ENCODE data around the gene HOXB1.
"Not testable (repeated sequence)": the region's sequence is repeated elsewhere in the genome, so short reads cannot be mapped to it uniquely, and the experiment has no call there.

Gene HOXB1

DNA sequence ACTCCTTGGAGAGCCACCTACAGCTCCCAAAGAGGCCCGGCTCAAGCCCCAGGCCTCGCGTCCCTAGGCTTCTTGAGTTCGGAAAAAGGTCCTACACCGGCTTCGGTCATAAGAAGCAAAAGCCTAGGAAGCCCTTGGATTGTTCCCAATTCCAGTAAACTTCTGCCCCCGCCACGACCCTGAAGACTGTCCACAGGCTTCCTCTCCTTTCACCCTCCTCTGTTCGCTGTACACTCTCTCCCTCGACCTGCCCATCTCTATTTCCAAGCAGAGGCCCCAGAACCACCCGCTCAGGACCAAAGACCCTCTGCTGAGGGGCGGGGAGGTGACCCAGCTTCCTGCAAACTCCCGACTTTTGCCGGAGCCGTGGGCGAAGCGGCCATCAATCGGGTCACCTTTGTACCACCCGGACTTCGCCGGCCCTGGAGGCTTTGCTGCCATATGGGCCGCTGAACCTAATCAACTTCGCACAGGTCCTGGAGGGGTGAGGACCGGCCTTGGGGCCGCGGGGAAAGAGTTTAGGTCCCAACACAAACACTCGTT is 11.4 kb upstream of the HOXB1 start:
- DNase-seq, result no peak

DNA sequence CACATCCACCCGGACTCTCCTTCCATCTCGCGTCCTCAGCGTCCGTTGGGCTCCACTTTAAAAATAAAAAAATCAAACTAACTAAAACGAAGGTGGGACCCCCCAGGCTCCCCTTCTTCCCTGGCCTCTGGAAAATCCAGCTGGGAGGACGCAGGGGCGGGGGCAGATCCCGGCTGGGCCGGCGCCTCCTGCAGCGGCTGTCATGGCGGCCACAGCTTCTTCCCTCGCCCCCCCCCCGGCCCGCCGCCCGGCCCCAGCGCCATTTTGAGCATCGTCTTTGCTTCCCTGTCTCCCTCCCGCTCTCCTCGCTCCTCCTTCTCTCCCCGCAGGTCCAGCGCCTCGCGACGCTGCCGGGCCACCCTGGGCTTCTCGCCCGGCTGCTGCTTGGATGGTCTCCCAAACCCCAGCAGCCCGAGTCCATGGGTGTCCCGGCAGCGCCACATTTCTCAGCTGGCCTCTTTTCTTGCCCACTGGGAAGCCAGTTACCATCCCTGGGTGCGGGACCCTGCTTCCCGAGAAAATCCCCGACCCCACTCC is 10.8 kb upstream of the HOXB1 start:
- DNase-seq, result peak; percentile 41

DNA sequence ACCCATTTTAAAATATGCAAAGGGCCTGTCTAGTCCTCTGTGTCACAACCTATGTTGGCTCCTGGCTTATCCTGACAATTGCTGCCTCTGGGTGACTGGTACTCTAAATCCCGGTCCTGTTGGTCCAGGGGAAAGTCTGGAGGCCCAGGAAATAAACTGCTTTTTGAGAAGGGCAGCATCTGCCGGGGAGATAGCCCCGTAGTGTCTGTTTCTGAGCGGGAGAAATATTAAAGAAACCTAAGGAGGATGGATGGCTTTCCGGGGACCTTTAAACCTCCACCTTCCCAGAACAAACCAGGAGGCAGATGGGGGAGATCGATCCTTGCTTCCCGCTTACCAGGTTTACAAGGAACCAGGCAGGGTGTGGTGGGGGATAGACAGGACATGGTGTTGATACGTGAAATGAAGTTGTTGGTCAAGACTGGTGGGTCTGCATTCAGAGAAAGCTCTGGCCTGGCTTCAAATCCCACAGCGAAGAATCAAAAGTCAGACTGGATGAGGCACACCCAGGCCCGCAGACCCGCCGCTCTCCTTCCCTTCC is 10.3 kb upstream of the HOXB1 start:
- DNase-seq, result no peak

DNA sequence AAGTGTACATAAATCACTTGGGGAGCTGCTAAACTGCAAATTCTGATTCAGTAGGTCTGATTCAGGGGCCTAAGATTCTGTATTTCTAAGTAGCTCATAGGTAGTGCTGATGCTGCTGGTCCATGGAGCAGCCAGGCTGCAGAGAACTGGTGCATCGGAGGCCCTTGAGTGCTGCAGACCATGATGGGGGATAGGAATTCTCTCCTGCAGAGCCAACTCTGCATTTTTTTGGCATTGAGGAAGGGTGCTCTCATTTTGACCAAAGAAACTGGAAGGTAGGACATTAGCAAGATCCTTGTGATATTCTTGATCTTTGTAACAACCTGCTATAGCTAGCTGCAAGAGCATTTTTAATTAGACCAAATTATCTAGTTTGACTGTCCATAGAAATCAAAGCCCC is 9.4 kb upstream of the HOXB1 start:
- no peak for DNase-seq

DNA sequence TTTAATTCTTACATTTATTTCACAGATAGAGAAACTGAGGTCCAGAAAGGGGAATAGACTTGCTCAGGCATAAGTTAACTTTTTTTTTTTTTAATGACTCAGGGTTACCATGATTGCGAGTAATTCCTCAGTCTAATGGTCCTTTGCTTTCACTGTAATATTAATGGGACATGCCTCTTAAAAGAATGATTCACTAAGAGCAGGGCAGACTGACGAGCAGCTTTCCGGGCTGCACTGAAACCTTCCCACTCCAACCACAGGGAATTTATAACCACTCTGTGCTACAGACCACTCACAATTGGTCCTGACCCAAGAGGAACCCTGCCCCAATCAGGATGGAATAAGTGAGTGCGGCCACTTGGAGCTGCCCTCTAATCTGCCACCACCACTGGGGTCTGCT is 8.4 kb upstream of the HOXB1 start:
- no peak for DNase-seq

DNA sequence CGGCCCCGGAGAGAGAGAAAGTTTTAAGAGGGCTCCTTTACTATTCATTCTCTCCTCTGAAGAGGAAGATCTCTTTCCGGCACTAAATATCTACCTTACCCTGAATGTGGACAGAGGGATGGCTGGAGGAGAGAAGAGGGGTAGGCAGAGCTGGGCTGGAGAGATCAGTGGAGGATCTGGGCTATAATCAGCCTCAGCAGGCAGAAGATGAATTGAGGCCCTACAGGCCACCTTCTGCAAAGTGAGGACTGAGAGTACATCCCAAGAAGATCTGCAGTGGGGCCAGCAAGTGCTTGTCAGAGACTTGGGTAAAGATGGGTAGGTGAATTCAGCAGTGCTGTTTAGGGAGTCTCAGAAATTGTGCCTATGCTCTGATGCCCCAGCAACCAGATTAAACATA is 6.5 kb upstream of the HOXB1 start:
- DNase-seq, result no peak

DNA sequence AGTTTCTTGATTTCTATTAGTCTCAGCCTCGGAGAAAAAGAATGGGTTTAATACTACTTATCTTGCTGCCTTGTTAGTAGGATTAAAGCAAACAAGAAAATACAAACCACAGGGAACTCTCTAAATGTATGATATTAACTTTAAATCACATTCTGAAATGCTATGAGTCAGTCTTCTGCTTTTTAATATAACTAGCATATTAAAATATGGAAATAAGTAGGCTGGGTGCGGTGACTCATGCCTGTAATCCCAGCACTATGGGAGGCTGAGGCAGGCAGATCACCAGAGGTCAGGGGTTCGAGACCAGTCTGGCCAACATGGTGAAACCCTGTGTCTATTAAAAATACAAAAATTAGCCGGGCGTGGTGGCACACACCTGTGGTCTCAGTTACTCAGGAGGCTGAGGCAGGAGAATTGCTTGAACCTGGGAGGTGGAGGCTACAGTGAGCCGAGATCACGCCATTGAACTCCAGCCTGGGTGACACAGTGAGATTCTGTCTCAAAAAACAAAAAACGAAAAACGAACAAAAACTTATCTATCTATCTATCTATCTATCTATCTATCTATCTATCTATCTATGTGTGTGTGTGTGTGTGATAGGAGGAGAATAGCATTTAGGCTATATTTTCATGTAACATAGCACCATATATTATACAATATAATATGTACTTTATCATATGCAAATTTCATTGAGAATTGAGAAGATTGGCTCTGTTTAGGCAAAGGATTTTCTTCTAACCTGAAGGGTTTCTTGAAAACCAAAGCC is 5.2 kb upstream of the HOXB1 start:
- DNase-seq, result not testable (repeated sequence)

DNA sequence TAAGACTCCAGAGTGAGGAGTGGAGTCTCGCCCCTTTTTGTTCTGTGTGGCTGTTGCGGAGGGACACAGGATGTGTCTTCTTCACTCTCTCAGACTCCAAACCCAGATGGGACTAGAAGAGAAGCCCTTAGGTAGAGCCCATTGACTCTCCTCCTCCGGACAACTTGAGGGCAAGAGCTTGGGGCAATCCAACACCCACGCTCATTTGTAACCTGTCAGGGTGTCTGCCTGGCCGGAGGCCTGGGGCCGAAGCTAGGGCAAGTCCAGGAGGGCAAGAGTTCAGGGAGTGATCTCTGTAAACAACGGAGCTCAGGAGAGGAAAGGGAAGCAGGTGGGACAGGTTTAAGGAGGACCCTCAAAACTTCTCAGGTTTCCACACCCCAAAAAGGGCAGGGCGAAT is 1.4 kb upstream of the HOXB1 start:
- DNase-seq, result no peak

DNA sequence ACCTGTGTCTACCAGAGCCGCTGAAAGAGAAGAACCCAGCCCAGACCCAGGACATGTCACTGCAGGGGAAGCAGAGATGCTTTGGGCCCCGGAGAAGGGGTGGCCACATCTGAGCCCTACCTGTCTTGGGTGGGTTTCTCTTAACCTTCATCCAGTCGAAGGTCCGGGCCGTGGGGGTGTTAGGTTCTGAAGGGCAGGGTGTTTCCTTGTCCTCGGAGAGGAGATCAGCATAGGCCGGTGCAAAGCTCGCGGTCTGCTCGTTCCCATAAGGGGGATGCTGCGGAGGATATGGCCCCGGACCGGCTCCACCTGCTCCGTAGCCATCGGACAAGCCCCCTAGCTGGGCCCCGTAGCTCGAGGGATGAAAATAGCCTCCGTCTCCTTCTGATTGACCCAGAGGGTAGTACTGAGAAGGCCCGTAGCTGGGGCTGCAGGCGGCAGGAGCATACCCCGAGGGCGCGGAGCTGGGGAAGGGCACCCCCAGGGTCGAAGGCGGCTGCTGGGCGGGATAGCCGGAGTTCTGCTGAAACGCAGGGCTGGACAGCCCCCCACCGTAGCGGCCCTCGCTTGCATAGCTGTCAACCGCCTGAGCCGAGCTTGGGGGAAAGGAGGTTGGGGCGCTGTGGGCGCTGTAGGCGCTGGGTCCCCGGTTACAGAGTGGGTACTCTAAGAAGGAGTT is 464 bp downstream of the HOXB1 start:
- DNase-seq, result no peak

DNA sequence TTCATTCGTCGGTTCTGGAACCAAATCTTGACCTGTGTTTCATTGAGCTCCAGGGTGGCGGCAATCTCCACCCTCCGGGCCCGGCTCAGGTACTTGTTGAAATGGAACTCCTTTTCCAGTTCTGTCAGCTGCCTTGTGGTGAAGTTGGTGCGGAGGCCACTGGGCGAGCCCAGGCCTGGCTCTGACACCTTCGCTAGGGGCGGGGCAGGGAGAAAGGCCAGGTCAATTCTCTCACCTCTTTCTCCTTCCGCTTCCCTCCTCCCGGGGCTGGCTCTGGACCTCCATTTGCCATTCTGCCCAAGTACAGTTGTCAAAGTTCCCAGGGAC is 1.2 kb downstream of the HOXB1 start:
- DNase-seq, result no peak

DNA sequence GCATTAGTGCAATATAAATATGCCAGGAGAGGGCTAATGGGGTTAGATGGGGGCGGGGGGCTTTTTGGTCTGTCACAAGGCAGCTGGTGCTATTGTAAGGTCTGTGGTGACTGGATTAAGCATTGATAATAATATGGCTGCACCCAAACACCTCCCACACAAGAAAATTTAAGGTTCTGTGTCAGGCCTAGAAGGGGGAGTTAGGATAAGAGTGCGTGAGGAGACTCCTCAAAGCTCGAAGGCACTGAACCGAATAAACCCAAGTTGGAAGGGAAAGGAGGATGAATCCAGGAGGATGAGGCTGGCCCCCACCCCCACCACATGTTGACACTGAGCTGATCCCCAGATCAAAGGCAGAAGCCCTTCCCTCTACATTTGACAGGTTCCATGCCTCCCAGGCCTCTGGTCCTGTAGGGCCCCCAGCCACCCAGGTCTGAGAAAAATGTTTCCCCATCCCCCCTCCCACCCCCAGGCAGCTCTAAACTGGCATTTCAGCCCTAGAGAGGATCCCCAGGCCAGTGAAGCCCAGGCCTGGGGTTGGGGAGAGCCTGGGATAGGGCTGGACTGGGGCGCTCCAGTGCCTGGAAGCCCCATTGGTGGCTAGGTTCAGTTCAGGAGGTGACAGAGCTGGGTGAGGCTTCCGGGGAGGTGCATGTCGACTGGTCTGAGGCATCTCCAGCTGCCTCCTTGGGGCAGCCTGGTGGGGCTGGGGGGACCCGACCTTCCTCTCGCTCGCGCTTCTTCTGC is 1.7 kb downstream of the HOXB1 start:
- DNase-seq, result no peak

DNA sequence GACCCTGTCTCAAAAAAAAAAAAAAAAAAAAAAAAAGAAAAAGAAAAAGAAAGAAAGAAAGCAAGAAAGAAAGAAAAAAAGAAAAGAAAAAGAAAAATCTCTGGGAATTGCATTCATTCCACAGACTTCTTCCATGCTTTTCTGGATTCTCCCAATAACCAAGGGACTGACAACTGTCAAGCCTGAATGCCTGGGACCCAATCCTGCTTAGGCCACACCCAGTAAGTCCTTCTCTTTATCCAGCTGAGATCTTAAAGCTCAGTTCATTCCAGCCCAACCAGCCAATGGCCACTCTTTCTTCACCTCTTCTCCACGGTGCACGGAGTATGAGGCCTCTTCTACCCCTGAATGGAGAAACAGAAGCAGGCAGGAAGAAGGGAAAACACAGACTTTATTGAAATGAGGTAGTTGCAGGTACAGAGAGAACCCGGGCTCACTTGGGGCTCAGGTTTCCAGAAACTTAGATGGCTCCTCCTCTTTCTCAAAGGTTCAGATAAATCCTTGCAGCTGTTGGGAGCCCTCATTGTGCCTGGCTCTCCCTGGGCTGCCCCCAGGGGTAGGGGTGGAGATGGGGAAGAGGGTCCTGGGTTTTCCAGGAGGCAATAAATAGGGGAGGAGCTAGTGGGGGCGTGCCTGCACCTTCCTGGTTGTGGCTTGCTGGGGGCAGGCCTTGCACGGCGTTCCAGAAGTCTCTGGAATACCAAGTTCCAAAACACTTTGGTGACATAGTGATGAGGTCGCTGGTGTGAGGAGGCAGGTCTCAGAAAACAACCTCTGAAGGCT is 2.5 kb downstream of the HOXB1 start:
- DNase-seq, result no peak

DNA sequence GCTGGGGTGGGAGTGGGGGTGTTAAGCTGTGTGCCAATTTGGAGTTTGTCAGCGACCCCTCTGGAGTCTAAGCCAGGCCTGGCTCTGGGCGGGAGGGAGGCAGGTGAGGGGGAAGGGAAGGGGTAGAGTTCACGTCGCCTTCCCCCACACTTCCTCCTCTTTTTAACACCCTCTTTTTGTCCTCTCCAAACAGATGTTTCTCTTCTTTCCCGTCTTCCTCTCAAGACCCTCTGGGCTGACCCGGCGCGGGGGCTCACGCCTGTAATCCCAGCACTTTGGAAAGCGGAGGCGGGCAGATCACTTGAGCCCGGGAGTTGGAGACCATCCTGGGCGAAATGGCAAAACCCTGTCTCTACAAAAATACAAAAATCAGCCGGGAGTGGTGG is 3.3 kb downstream of the HOXB1 start:
- no peak for DNase-seq

DNA sequence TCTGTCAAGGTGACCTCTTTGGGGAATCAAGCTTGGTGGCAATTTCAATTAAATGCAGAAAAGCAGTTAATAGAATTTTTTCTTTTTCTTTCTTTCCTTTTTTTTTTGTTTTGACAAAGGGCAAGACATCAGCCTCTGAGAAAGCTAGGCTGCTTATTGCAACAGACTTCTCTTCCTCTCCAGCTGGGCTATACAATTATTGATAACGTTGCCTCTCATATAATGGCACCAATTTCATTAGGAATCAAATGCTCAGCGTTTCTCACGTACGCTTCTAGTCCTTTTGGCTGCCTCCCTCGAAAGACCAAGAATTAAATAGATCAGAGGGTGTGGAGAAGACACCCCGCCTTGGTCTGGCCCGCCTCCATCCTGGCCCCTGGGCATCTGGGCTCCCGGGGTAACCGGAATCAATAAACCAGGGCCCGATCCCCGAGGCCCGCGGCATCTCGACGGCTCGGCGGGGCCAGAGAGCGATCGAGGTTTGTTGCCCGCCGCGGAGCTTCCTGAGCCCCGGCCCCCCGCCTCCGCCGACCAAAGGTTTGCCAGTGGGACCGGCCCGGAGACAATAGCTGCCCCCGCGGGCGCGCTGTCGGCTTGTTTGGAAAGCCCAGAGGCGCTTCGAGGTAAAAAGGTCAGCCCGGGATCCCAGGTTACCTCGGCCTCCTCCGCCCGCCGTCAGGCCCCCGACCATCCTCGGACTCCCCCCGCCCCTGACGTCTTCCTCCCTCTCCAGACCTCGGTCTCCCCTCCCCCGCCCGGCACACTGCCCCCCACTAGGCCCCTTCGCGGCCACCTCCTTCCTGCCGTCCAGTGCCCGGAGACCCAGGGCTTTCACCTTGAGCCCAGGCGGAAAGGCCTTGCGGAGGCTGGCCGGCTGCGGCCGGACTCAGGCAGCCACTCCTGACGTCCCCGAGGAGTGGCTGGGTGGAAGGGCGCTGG is 3.9 kb downstream of the HOXB1 start:
- DNase-seq, result no peak

DNA sequence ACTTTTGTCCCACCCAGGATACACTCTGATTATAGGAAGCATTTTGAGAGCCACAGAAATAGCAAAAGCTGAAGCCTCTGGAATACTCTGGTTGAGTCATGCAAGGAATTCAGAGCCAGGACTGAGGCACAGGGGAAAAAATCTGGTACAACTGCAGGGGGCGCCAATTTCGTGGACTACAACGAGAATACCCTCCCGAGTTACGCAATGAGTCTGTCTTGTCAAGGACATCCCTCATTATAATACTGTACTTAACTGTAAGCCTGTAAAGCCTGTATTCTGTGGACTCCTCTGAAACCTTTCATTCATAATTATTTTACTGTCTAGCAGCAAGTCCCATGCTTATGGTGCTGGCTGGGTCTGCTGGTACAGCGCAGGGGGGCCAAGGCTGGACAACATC is 7.8 kb downstream of the HOXB1 start:
- no peak for DNase-seq

DNA sequence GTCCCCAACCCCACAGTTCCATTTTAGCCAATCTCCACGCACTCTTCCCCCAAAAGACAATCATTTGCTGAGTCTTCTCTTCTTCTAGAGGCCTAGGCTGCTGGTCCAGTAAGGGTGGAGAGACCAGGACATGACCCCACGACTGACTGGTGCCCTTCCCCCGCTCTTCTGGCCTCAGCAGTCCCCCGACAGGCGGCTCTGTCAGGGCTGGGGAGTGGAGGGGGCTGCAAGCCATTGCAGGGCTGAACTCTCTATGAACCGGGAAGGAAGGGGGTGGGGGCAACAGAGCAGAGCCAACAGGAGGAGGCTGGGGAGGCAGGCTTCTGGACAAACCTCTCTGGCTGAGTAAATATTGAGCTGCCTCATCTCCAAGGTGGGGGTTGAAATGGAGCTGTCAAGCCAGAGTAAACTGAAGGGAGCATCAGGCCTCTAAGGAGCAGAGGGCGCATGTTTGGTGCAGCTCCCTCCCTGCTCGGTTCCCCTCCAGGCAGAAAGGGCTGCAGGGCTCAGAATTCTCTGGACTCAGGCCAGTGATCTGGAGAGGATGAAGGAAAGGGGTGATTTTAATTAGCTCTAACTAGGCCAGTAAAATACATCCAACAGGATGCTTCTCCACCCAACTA is 8.7 kb downstream of the HOXB1 start:
- DNase-seq, result no peak

DNA sequence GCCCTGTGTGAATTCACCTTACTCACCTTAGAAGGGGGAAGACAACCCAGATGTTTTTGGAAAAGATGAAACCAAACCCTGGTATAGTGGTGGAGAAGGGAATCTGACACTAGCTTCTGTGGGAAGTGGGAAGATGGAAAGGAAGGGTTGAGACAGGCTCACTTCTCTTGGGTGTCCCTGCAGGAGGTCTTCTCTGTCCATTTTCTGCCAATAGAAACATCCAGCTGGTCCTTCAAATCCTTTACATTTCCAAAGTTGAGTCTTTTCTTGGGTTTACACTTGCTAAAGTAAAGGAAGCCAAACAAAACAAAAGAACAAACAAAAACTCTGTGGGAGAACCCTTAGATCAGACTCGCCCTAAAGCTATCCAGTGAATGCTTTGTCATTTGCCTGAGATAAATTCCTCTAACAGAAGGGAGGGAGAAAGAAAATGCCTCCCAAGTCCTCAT is 10.2 kb downstream of the HOXB1 start:
- DNase-seq, result no peak

DNA sequence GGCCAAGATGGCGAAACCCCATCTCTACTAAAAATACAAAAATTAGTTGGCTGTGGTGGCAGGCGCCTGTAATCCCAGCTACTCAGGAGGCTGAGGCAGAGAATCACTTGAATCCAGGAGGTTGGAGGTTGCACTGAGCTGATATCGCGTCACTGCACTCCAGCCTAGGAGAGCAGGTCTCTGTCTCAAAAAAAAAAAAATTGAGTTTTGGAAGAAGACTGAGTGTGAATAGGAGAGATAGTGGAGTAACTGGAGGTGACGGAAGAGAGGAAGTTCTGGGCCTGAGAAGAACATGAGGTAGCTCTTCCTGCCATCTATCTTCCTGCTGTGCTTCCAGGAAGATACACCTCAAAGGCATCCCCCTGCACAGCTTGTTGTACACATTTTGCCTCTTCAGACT is 11.4 kb downstream of the HOXB1 start:
- DNase-seq, result no peak

DNA sequence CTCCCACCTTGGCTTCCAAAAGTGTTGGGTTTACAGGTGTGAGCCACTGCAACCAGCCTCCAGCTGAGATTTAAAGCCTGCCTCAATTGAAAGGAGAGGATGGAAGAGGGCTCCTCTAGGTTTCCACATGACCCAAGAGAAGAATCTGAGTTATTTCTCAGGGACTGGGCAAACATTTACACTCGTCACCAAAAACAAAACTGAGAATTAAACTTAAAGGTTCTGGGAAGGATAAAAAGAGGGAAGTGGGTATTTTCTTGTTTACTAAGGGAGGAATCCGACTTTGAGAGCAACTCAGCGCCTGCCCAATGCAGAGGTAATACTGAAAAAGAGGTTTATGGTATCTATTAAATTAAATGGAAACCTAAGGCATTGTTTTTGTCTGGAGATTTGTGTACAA is 13.3 kb downstream of the HOXB1 start:
- DNase-seq, result no peak
